ENCODE measurements around the gene GADL1. TPM values are rescaled to one million over a fixed set of nuclear protein-coding genes. Genes with fewer than 3 reads are reported as not detected.

Gene GADL1
- total and polyA plus RNA-seq, 12 donors, result 0.06 to 0.55 (median 0.13) TPM; not detected in 3

DNA sequence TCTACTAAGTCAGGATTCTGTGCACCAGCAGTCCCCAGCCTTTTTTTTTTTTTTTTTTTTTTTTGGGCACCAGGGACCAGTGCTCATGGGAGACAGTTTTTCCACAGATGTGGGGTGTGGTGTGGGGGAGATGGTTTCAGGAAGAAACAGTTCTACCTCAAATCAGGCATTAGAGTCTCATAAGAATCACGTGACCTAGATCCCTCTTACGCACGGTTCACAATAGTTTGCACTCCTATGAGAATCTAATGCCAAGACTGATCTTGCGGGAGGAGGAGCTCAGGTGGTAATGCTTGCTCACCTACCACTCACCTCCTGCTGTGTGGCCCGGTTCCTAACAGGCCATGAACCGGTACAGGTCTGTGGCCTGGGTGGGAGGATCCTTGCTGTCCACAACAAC lies 88.8 kb downstream of the GADL1 start:
- DNase-seq, result no peak
- Histone ChIP-seq H3K27me3 (no peaks in the 10 kb centered on the region), H3K27ac (no peak overlapping the region), H3K4me1 (replicated peaks in 1 of 2) (no peaks in the 10 kb centered on the region), H3K4me3 (no peak overlapping the region), H3K9me3 (replicated peaks in 1 of 3) (no peaks in the 10 kb centered on the region), H3K36me3 (replicated peaks in 1 of 2) (no peaks in the 10 kb centered on the region)
- 82 to 96% (median 93%) methylated on average over 5 to 6 of the region's 6 CpGs for WGBS, 4 donors
- TF ChIP-seq POLR2A (IDR thresholded peaks at IDR 0.05), result no peak
- TF ChIP-seq, protein P1, sequence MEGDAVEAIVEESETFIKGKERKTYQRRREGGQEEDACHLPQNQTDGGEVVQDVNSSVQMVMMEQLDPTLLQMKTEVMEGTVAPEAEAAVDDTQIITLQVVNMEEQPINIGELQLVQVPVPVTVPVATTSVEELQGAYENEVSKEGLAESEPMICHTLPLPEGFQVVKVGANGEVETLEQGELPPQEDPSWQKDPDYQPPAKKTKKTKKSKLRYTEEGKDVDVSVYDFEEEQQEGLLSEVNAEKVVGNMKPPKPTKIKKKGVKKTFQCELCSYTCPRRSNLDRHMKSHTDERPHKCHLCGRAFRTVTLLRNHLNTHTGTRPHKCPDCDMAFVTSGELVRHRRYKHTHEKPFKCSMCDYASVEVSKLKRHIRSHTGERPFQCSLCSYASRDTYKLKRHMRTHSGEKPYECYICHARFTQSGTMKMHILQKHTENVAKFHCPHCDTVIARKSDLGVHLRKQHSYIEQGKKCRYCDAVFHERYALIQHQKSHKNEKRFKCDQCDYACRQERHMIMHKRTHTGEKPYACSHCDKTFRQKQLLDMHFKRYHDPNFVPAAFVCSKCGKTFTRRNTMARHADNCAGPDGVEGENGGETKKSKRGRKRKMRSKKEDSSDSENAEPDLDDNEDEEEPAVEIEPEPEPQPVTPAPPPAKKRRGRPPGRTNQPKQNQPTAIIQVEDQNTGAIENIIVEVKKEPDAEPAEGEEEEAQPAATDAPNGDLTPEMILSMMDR (IDR thresholded peaks at IDR 0.05), result no peak
- intact Hi-C loops (cut with DNase I), result no loop called here

DNA sequence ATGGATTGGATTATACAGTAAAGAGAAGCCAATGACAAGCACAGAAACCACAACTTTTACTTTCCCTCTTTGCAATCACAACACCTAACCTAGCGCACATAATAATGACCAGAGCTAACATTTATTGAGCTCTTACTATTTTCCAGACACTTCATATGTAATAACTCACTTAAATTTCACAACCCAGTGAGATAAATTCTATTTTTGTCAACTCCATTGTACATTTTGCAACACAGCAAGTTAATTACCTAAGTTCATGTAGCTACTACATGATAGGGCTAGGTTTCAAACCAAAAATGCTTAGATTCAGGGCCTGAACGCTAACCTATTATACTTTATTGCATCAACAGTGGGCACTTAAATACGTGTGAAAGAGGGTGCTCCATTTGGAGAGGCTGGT lies 89.5 kb downstream of the GADL1 start:
- Histone ChIP-seq H3K4me1 (replicated peaks in 1 of 2) (no peaks in the 10 kb centered on the region), H3K4me3 (no peak overlapping the region), H3K27me3 (no peaks in the 10 kb centered on the region), H3K36me3 (replicated peaks in 1 of 2) (no peaks in the 10 kb centered on the region), H3K9me3 (replicated peaks in 1 of 3) (no peaks in the 10 kb centered on the region), H3K27ac (no peak overlapping the region)
- no peak for DNase-seq
- no peak for TF ChIP-seq POLR2A (IDR thresholded peaks at IDR 0.05)
- TF ChIP-seq, protein P1 (IDR thresholded peaks at IDR 0.05), result no peak
- intact Hi-C loops (cut with DNase I), result no loop called here
- WGBS, 4 donors, result 70 to 81% (median 72%) methylated on average over 3 of the region's 3 CpGs

DNA sequence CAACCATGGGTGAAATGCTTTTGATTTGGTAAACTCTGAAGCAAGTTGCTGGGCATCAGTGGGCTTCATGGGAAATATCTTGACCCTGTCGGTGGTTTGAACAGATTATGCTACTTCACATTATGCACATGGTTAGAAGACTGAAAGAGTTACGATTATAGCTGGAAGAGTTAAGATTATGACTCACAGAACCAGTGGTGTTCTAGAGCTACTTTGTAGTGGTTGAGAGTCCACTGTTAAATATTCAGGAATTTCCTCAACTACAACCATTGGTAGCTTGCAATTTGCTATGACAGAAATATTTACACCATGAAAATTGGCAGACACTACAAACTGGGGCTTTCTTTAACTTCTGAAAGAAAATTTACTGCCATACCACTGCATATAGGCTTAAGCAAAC lies 99.3 kb downstream of the GADL1 start:
- no peak overlapping the region for H3K4me3 ChIP-seq
- no peaks in the 10 kb centered on the region for H3K9me3 ChIP-seq (replicated peaks in 1 of 3)
- intact Hi-C loops (cut with DNase I), result no loop called here
- TF ChIP-seq POLR2A (IDR thresholded peaks at IDR 0.05), result no peak
- TF ChIP-seq, protein P1 (IDR thresholded peaks at IDR 0.05), result no peak
- no peaks in the 10 kb centered on the region for H3K36me3 ChIP-seq (replicated peaks in 1 of 2)
- no peaks in the 10 kb centered on the region for H3K4me1 ChIP-seq (replicated peaks in 1 of 2)
- 89 to 96% (median 93%) methylated on average over 2 of the region's 2 CpGs for WGBS, 4 donors
- DNase-seq, result no peak
- no peak overlapping the region for H3K27ac ChIP-seq
- H3K27me3 ChIP-seq, result no peaks in the 10 kb centered on the region

DNA sequence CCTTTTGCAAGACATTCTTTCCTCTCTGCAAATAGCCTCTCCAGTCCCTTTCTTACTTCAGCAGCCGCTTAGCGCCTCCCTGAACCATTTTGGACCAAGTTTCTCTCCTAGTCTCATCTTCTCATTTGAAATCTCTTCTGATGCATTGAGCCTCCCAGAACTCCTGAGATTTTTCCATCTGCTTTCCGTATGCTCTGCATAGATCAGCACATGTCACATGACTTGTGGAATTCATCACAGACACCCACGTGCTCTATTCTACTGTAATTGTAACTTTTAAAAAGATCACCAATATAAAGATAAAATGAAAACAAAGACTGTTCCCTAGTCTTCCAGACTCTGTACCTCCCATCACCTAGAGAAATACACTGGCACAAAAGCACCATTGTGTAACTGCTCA lies 100.7 kb downstream of the GADL1 start:
- Histone ChIP-seq H3K4me1 (replicated peaks in 1 of 2) (no peaks in the 10 kb centered on the region), H3K36me3 (replicated peaks in 1 of 2) (no peaks in the 10 kb centered on the region), H3K9me3 (replicated peaks in 1 of 3) (no peaks in the 10 kb centered on the region), H3K27me3 (no peaks in the 10 kb centered on the region), H3K27ac (no peak overlapping the region), H3K4me3 (no peak overlapping the region)
- intact Hi-C loops (cut with DNase I), result no loop called here
- WGBS, 4 donors, result 68 to 82% (median 81%) methylated on average over 4 of the region's 4 CpGs
- no peak for DNase-seq
- TF ChIP-seq, protein P1 (IDR thresholded peaks at IDR 0.05), result no peak
- no peak for TF ChIP-seq POLR2A (IDR thresholded peaks at IDR 0.05)

Data from adrenal gland (tissue), 12 donors.